MCF 10A (cell line): ENCODE measurements around the gene PADI4. TPM values are rescaled to one million over a fixed set of nuclear protein-coding genes. Genes with fewer than 3 reads are reported as not detected.

Experiments
- BruUV-seq: library from RNA; stranded (reverse); fragments of 400-500 nt; replicated peaks from 2 replicates; lab custom pipeline; 2021; lab: Mats Ljungman, UMichigan
- CTCF ChIA-PET: fragments of 300-600 bp; sonication (Branson Sonifier 250); formaldehyde crosslinking; extraction: SDS; loops from one replicate; lab custom pipeline; 2021; ENCODE audit warnings: antibody characterized with exemption, inconsistent platforms; lab: Yijun Ruan, JAX
- POLR2A ChIA-PET: fragments of 300-600, 350-650 bp; sonication (Branson Sonifier 250); formaldehyde crosslinking; extraction: SDS; loops from one replicate; lab custom pipeline; 2020; ENCODE audit warnings: antibody characterized with exemption, inconsistent platforms; lab: Yijun Ruan, JAX
- DNase-seq: peaks from one replicate; pipeline ENCODE4 v3.0.0-alpha.2; 2018; ENCODE audit not compliant: unreplicated experiment
- H3K27ac Mint-ChIP-seq: one replicate; pipeline ENCODE4 v1.8.0; 2022; ENCODE audit warnings: mild to moderate bottlenecking, low read depth, mixed read lengths; ENCODE audit not compliant: unreplicated experiment
- H3K27me3 Mint-ChIP-seq: one replicate; pipeline ENCODE4 v1.8.0; 2022; ENCODE audit warnings: mixed read lengths; ENCODE audit not compliant: insufficient read depth, unreplicated experiment
- H3K36me3 Mint-ChIP-seq: one replicate; pipeline ENCODE4 v1.8.0; 2022; ENCODE audit warnings: mild to moderate bottlenecking, moderate library complexity, mixed read lengths; ENCODE audit not compliant: insufficient read depth, unreplicated experiment
- H3K4me1 Mint-ChIP-seq: one replicate; pipeline ENCODE4 v1.8.0; 2022; ENCODE audit warnings: mixed read lengths; ENCODE audit not compliant: insufficient read depth, unreplicated experiment
- H3K4me3 Mint-ChIP-seq: one replicate; pipeline ENCODE4 v1.8.0; 2022; ENCODE audit warnings: mild to moderate bottlenecking, moderate library complexity, mixed read lengths; ENCODE audit not compliant: unreplicated experiment
- H3K9me3 Mint-ChIP-seq: one replicate; pipeline ENCODE4 v1.8.0; 2022; ENCODE audit warnings: mixed read lengths; ENCODE audit not compliant: unreplicated experiment
- intact Hi-C: fragments of 100-400 bp; cut with micrococcal nuclease; formaldehyde crosslinking; loops from 2 replicates; pipeline ENCODE4 v1.14.1; 2022
- total RNA-seq: library from RNA; stranded (reverse); gene quantifications from 2 replicates; pipeline ENCODE4 v1.2.3, GENCODE V29; 2022
- TF ChIP-seq, protein P1 (sequence below): fragments of 200-600 bp; IDR thresholded peaks from one replicate; pipeline ENCODE4 v1.8.0; 2022; ENCODE audit warnings: antibody characterized with exemption, mild to moderate bottlenecking; ENCODE audit not compliant: unreplicated experiment

PADI4 gene
- total RNA-seq, 1 experiment from 2014 or later: 0.51 TPM

DNA sequence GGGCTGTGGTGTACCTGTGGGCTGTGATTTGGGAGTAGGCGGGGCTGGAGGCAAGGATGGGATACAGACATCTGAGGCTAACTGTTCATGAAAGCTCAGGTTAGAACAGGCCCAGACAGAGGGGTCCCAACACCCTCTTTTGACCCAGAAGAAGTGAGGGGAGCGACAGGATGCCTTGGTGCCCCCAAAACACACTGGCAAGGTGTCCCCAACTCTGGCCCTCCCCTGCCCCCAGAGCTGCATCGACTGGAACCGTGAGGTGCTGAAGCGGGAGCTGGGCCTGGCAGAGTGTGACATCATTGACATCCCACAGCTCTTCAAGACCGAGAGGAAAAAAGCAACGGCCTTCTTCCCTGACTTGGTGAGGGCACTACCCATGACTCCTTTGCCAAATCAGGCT, 27.6 kb upstream of the PADI4 start:
- H3K27ac Mint-ChIP-seq: no peak overlapping the region
- H3K4me3 Mint-ChIP-seq: no peak overlapping the region
- intact Hi-C loops: no loop called here
- H3K27me3 Mint-ChIP-seq: no peaks in the 10 kb centered on the region
- peaks cover 4% of the 10 kb centered on the region for H3K4me1 Mint-ChIP-seq
- peaks cover 7% of the 10 kb centered on the region for H3K36me3 Mint-ChIP-seq
- BruUV-seq: no TSS peak
- CTCF ChIA-PET: interaction anchor here (0.6 to 1.2 kb wide), 2 partner anchors 29 to 53 kb away, joined by 4 read pairs; no protein-coding TSS in a partner anchor
- DNase-seq: no peak
- TF ChIP-seq, protein P1, sequence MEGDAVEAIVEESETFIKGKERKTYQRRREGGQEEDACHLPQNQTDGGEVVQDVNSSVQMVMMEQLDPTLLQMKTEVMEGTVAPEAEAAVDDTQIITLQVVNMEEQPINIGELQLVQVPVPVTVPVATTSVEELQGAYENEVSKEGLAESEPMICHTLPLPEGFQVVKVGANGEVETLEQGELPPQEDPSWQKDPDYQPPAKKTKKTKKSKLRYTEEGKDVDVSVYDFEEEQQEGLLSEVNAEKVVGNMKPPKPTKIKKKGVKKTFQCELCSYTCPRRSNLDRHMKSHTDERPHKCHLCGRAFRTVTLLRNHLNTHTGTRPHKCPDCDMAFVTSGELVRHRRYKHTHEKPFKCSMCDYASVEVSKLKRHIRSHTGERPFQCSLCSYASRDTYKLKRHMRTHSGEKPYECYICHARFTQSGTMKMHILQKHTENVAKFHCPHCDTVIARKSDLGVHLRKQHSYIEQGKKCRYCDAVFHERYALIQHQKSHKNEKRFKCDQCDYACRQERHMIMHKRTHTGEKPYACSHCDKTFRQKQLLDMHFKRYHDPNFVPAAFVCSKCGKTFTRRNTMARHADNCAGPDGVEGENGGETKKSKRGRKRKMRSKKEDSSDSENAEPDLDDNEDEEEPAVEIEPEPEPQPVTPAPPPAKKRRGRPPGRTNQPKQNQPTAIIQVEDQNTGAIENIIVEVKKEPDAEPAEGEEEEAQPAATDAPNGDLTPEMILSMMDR: no peak
- POLR2A ChIA-PET: interaction anchor here (0.7 kb wide), 1 partner anchor 636 kb away, joined by 4 read pairs; no protein-coding TSS in a partner anchor
- H3K9me3 Mint-ChIP-seq: no peaks in the 10 kb centered on the region

DNA sequence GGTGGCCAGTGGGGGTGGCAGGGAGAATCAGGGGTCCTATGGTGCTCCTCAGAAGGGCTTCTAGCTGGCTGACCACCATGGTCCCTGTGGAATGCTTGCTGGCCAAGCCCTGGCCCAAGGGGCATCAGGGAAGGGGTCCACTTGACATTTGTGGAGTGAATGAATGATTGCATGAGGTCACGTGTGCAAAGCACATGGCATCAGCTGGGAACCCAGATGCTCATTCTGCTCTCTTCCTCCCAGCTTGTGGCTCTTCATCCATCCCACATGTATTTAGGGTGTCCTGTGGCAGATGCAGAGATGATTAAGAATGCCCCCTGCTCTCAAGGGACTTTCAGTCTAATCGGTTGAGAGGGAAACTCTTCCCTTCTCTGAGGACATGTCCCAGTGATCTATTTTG, 27.1 kb upstream of the PADI4 start:
- H3K27ac Mint-ChIP-seq: no peak overlapping the region
- H3K4me3 Mint-ChIP-seq: no peak overlapping the region

DNA sequence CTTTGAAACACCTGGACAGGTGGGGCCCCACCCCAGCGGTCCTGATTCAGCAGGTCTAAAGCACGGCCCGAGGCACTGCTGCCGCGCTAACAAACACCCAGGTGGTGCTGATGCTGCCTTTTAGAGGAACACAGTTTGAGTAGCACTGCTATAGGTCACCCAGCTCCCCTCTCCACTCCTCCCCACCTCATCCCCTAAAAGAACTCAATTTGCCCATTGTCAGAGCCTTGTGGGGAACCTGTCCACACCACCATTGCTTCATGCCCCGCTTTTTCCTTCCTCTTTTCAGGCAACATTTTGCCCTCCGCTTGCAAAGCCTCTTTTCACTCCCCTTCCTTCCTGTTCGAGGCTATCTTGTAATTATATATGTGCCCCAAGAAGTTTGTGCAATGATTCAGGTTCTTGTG, 26.2 kb upstream of the PADI4 start:
- TF ChIP-seq, protein P1: no peak
- Mint-ChIP-seq H3K27me3 (no peaks in the 10 kb centered on the region), H3K9me3 (no peaks in the 10 kb centered on the region), H3K36me3 (peaks cover 12% of the 10 kb centered on the region), H3K27ac (no peak overlapping the region), H3K4me3 (no peak overlapping the region), H3K4me1 (peaks cover under 1% of the 10 kb centered on the region)
- intact Hi-C loops: no loop called here
- ChIA-PET CTCF (interaction anchor here (0.7 to 1.2 kb wide), 2 partner anchors 31 to 39 kb away, joined by 3 to 4 read pairs; no protein-coding TSS in a partner anchor), POLR2A (no interaction called here)
- no peak for DNase-seq
- no TSS peak for BruUV-seq

More for the DNA sequence above, 27.1 kb upstream of the PADI4 start:
- H3K36me3 Mint-ChIP-seq: peaks cover 7% of the 10 kb centered on the region
- DNase-seq: no peak
- POLR2A ChIA-PET: no interaction called here
- H3K27me3 Mint-ChIP-seq: no peaks in the 10 kb centered on the region
- CTCF ChIA-PET: interaction anchor here (1.2 kb wide), 1 partner anchor 30 kb away, joined by 4 read pairs; no protein-coding TSS in a partner anchor
- H3K9me3 Mint-ChIP-seq: no peaks in the 10 kb centered on the region
- BruUV-seq: no TSS peak
- H3K4me1 Mint-ChIP-seq: peaks cover 4% of the 10 kb centered on the region
- intact Hi-C loops: no loop called here
- TF ChIP-seq, protein P1: no peak

DNA sequence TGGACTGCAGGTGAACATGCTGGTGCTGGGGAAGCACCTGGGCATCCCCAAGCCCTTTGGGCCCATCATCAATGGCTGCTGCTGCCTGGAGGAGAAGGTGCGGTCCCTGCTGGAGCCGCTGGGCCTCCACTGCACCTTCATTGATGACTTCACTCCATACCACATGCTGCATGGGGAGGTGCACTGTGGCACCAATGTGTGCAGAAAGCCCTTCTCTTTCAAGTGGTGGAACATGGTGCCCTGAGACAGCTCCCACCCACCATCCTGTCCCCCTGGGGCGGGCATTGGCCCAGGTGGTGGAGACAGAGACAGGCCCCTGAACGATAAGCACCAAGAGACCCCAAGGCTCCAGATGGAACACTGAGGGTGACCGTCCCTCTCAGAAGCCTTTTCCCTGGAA, 25.2 kb upstream of the PADI4 start:
- Mint-ChIP-seq H3K4me1 (peaks cover 8% of the 10 kb centered on the region), H3K27me3 (no peaks in the 10 kb centered on the region), H3K9me3 (no peaks in the 10 kb centered on the region), H3K36me3 (peaks cover 12% of the 10 kb centered on the region), H3K4me3 (no peak overlapping the region), H3K27ac (no peak overlapping the region)
- ChIA-PET CTCF (no interaction called here), POLR2A (no interaction called here)
- no TSS peak for BruUV-seq
- intact Hi-C loops: no loop called here
- TF ChIP-seq, protein P1: no peak
- no peak for DNase-seq
